Endodermal cell (in vitro differentiated cells): ENCODE data around the gene RIPPLY3. TPM values are rescaled to one million over a fixed set of nuclear protein-coding genes. Genes with fewer than 3 reads are reported as not detected.

Experiments
- DNase-seq: peaks from one replicate; pipeline ENCODE4 v3.0.0-alpha.2; 2017
- H3K27ac ChIP-seq: 2 replicates; pipeline ENCODE4 v1.5.1; 2013; ENCODE audit warnings: mild to moderate bottlenecking, low read depth, low read length, moderate library complexity
- H3K27me3 ChIP-seq: 2 replicates; pipeline ENCODE4 v1.6.1; 2013; ENCODE audit warnings: mild to moderate bottlenecking, low read length, moderate library complexity; ENCODE audit not compliant: insufficient read depth, control insufficient read depth, poor library complexity, severe bottlenecking
- H3K36me3 ChIP-seq: 2 replicates; pipeline ENCODE4 v1.7.0; 2013; ENCODE audit warnings: mild to moderate bottlenecking, low read length, moderate library complexity; ENCODE audit not compliant: control insufficient read depth, insufficient read depth
- H3K4me1 ChIP-seq: one replicate; pipeline ENCODE4 v1.7.0; 2013; ENCODE audit warnings: low read length; ENCODE audit not compliant: control insufficient read depth, insufficient read depth
- H3K4me3 ChIP-seq: 2 replicates; pipeline ENCODE4 v1.5.1; 2013; ENCODE audit warnings: mild to moderate bottlenecking, low read length, moderate library complexity
- H3K9ac ChIP-seq: 2 replicates; pipeline ENCODE4 v1.6.1; 2013; ENCODE audit warnings: mild to moderate bottlenecking, low read length, moderate library complexity; ENCODE audit not compliant: poor library complexity, severe bottlenecking; ENCODE audit errors: extremely low read depth
- H3K9me3 ChIP-seq: 2 replicates; pipeline ENCODE4 v1.6.1; 2013; ENCODE audit warnings: mild to moderate bottlenecking, low read length, moderate library complexity; ENCODE audit not compliant: control insufficient read depth
- H3K27ac Mint-ChIP-seq: 2 replicates; pipeline ENCODE4 v1.8.0; 2020; ENCODE audit warnings: mixed read lengths
- H3K27me3 Mint-ChIP-seq: 2 replicates; pipeline ENCODE4 v1.8.0; 2021; ENCODE audit warnings: mild to moderate bottlenecking, mixed read lengths; ENCODE audit not compliant: insufficient read depth
- H3K36me3 Mint-ChIP-seq: 2 replicates; pipeline ENCODE4 v1.8.0; 2020; ENCODE audit warnings: low read depth, mixed read lengths
- H3K4me1 Mint-ChIP-seq: 2 replicates; pipeline ENCODE4 v1.8.0; 2020; ENCODE audit warnings: mixed read lengths
- H3K4me3 Mint-ChIP-seq: 2 replicates; pipeline ENCODE4 v1.8.0; 2020; ENCODE audit warnings: mild to moderate bottlenecking, moderate library complexity, mixed read lengths
- H3K9me3 Mint-ChIP-seq: 2 replicates; pipeline ENCODE4 v1.8.0; 2020; ENCODE audit warnings: mild to moderate bottlenecking, mixed read lengths
- WGBS, 2 experiments: methylation state at CpG; one replicate each; pipeline versions ENCODE4 v1.1.5 to v1.1.7; 2013; ENCODE audit warnings: missing lambda C conversion rate in 2 of 2, mixed read lengths in 1 of 2; ENCODE audit not compliant: insufficient coverage in 1 of 2, insufficient read length in 1 of 2; 5-methylcytosine and 5-hydroxymethylcytosine counted together
- total RNA-seq, 2 donors: library from RNA; stranded (reverse); fragmentation: NEBNext Ultra II Directional in 1 of 2; extraction: Animal tissue kit (Norgen Biotek cat#: 25700) in 1 of 2; gene quantifications; 2 replicates in 1 of 2; 3 replicates in 1 of 2; pipeline ENCODE4 v1.2.1, GENCODE V29; 2021
- TF ChIP-seq, protein P1 (sequence below): fragments of 200-600 bp; sonication (generic); conservative IDR thresholded peaks from 2 replicates; pipeline ENCODE4 v1.5.0; 2021; ENCODE audit warnings: antibody characterized with exemption, mild to moderate bottlenecking

RIPPLY3 gene
- total RNA-seq, 2 donors from 2014 or later = 15.6 to 28.0 TPM

GRCh38 chr21:36966821-36967768 lies 39.4 kb upstream of the RIPPLY3 start:
- Mint-ChIP-seq H3K4me1 (peaks cover 16% of the 10 kb centered on the region), H3K9me3 (no peaks in the 10 kb centered on the region), H3K4me3 (peak overlapping the region; percentile 67), H3K27ac (no peak overlapping the region), H3K27me3 (no peaks in the 10 kb centered on the region), H3K36me3 (peaks cover 5% of the 10 kb centered on the region)
- H3K4me3 ChIP-seq = peak overlapping the region; percentile 78
- H3K27me3 ChIP-seq = no peaks in the 10 kb centered on the region
- peak; percentile 87 for DNase-seq
- no peaks in the 10 kb centered on the region for H3K9me3 ChIP-seq
- H3K36me3 ChIP-seq = no peaks in the 10 kb centered on the region
- WGBS, 2 experiments = 19 to 33% methylated on average over 11 to 31 of the region's 34 CpGs
- H3K4me1 ChIP-seq = no peaks in the 10 kb centered on the region
- TF ChIP-seq, protein P1, sequence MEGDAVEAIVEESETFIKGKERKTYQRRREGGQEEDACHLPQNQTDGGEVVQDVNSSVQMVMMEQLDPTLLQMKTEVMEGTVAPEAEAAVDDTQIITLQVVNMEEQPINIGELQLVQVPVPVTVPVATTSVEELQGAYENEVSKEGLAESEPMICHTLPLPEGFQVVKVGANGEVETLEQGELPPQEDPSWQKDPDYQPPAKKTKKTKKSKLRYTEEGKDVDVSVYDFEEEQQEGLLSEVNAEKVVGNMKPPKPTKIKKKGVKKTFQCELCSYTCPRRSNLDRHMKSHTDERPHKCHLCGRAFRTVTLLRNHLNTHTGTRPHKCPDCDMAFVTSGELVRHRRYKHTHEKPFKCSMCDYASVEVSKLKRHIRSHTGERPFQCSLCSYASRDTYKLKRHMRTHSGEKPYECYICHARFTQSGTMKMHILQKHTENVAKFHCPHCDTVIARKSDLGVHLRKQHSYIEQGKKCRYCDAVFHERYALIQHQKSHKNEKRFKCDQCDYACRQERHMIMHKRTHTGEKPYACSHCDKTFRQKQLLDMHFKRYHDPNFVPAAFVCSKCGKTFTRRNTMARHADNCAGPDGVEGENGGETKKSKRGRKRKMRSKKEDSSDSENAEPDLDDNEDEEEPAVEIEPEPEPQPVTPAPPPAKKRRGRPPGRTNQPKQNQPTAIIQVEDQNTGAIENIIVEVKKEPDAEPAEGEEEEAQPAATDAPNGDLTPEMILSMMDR = no peak
- H3K27ac ChIP-seq = no peak overlapping the region
- H3K9ac ChIP-seq = peak overlapping the region; percentile 40

- no peak overlapping the region for H3K4me3 ChIP-seq
- H3K4me1 ChIP-seq = no peaks in the 10 kb centered on the region
- no peak for DNase-seq
- TF ChIP-seq, protein P1 = no peak
- Mint-ChIP-seq H3K27me3 (no peaks in the 10 kb centered on the region), H3K4me1 (peaks cover 11% of the 10 kb centered on the region), H3K4me3 (no peak overlapping the region), H3K9me3 (no peaks in the 10 kb centered on the region), H3K27ac (no peak overlapping the region), H3K36me3 (peaks cover 5% of the 10 kb centered on the region)
- H3K9ac ChIP-seq = no peak overlapping the region
- 79 to 89% methylated on average over 3 to 4 of the region's 4 CpGs for whole genome bisulfite sequencing, 2 experiments
- H3K27ac ChIP-seq = no peak overlapping the region
- no peaks in the 10 kb centered on the region for H3K27me3 ChIP-seq
- no peaks in the 10 kb centered on the region for H3K9me3 ChIP-seq
- no peaks in the 10 kb centered on the region for H3K36me3 ChIP-seq
These were observed 38.1 kb upstream of the RIPPLY3 start for GRCh38 chr21:36968414-36968813.

- peaks cover 5% of the 10 kb centered on the region for H3K36me3 Mint-ChIP-seq
- H3K4me1 ChIP-seq = no peaks in the 10 kb centered on the region
These were observed 37.5 kb upstream of the RIPPLY3 start for GRCh38 chr21:36968976-36969375.

More at GRCh38 chr21:36968976-36969375, 37.5 kb upstream of the RIPPLY3 start:
- TF ChIP-seq, protein P1 = no peak
- Histone ChIP-seq H3K9ac (no peak overlapping the region), H3K27me3 (no peaks in the 10 kb centered on the region), H3K4me3 (no peak overlapping the region), H3K36me3 (no peaks in the 10 kb centered on the region), H3K9me3 (no peaks in the 10 kb centered on the region), H3K27ac (no peak overlapping the region)
- Mint-ChIP-seq H3K27ac (no peak overlapping the region), H3K4me3 (no peak overlapping the region), H3K9me3 (no peaks in the 10 kb centered on the region), H3K4me1 (peaks cover 11% of the 10 kb centered on the region), H3K27me3 (no peaks in the 10 kb centered on the region)
- WGBS, 2 experiments = 80% methylated on average over 1 of the region's 1 CpG; no CpG with 5 or more reads in 1 of the 2 experiments
- no peak for DNase-seq
